Measurements from ENCODE around the gene RAG2. TPM values are rescaled to one million over a fixed set of nuclear protein-coding genes. Genes with fewer than 3 reads are reported as not detected.

Gene RAG2
- total and polyA plus RNA-seq, 10 of the 15 experiments (the other 5 are each of a cell fraction or from before 2014, with no cell fraction given), result not detected

- intact Hi-C loops (cut with micrococcal nuclease; ENCODE audit: unreplicated experiment) (no loop called here), in situ Hi-C loops (cut with MboI) (no loop called here)
- FAIRE-seq, result no peak
- ChIA-PET SMC1A (ENCODE audit: uncharacterized antibody, unreplicated experiment) (no interaction called here), POLR2A (no interaction called here), CTCF (interaction anchor here (0.6 to 0.7 kb wide), 3 partner anchors 71 to 147 kb away, joined by 3 read pairs; no protein-coding TSS in a partner anchor), RAD21 (ENCODE audit: unreplicated experiment) (no interaction called here)
- Histone ChIP-seq H4K20me1 (ENCODE audit: control insufficient read depth, insufficient read depth) (no peaks in the 10 kb centered on the region), H3K9me3 (replicated peaks; ENCODE audit: control insufficient read depth, insufficient read depth, low read length) (no peaks in the 10 kb centered on the region; the same call in 2 of the 3 replicates), H3K9ac (ENCODE audit: control insufficient read depth, insufficient read depth, low read length) (no peak overlapping the region), H2AFZ (ENCODE audit: control insufficient read depth, low read depth, low read length) (no peak overlapping the region), H3K4me3 (no peak overlapping the region), H3K27ac (ENCODE audit: control insufficient read depth, insufficient read depth) (no peak overlapping the region), H3K36me3 (ENCODE audit: control insufficient read depth in 2 of 2, insufficient read depth in 2 of 2, low read length in 1 of 2) (no peaks in the 10 kb centered on the region), H3K4me1 (ENCODE audit: control insufficient read depth, insufficient read depth, low read length) (no peaks in the 10 kb centered on the region), H3K79me2 (ENCODE audit: control insufficient read depth, insufficient read depth, low read length) (no peaks in the 10 kb centered on the region), H3K27me3 (replicated peaks in 1 of 2; ENCODE audit: control insufficient read depth in 2 of 2, insufficient read depth in 2 of 2, low read length in 1 of 2) (no peaks in the 10 kb centered on the region), H3K4me2 (ENCODE audit: control insufficient read depth, insufficient read depth) (no peak overlapping the region)
- ATAC-seq, result no peak
- no TSS peak for BruUV-seq (replicated peaks)
- no peak for DNase-seq (ENCODE audit: low read depth, low spot score)
- TF ChIP-seq ZZZ3 (IDR thresholded peaks at IDR 0.05; ENCODE audit: control insufficient read depth, insufficient read length, low read depth), result no peak
- no peak for TF ChIP-seq HSF1 (IDR thresholded peaks at IDR 0.05; ENCODE audit: low read depth, low read length)
- TF ChIP-seq IKZF1 (conservative IDR thresholded peaks at IDR 0.05), result no peak
- no peak for TF ChIP-seq HDAC2 (IDR thresholded peaks at IDR 0.05)
- TF ChIP-seq CHD1 (IDR thresholded peaks at IDR 0.05; ENCODE audit: low read depth, low read length), result no peak
- no peak for TF ChIP-seq PAX5 (IDR thresholded peaks at IDR 0.05; ENCODE audit: borderline replicate concordance, low read depth, low read length)
- no peak for TF ChIP-seq RAD51 (IDR thresholded peaks at IDR 0.05)
- no peak for TF ChIP-seq EP300 (IDR thresholded peaks at IDR 0.05; ENCODE audit: borderline replicate concordance in 1 of 2, control insufficient read depth in 1 of 2, low read depth in 2 of 2, low read length in 2 of 2)
- no peak for TF ChIP-seq MTA2 (IDR thresholded peaks at IDR 0.05; ENCODE audit: low read depth)
- TF ChIP-seq NFYB (IDR thresholded peaks at IDR 0.05; ENCODE audit: insufficient read depth, low read depth, low read length), result no peak
- no peak for TF ChIP-seq BCL3 (IDR thresholded peaks at IDR 0.05; ENCODE audit: borderline replicate concordance, insufficient read depth, low read depth, low read length, poor library complexity, severe bottlenecking)
- no peak for TF ChIP-seq KLF5 (IDR thresholded peaks at IDR 0.05; ENCODE audit: partially characterized antibody)
- no peak for TF ChIP-seq KAT2A (conservative IDR thresholded peaks at IDR 0.05; ENCODE audit: control insufficient read depth, low read depth, low read length)
- no peak for TF ChIP-seq ZNF274 (IDR thresholded peaks at IDR 0.05; ENCODE audit: insufficient read depth, insufficient read length)
- no peak for TF ChIP-seq SP1 (IDR thresholded peaks at IDR 0.05; ENCODE audit: low read depth, low read length)
- no peak for TF ChIP-seq RAD21 (IDR thresholded peaks at IDR 0.05; ENCODE audit: insufficient read depth, low read depth, low read length)
- no peak for TF ChIP-seq EED (IDR thresholded peaks at IDR 0.05; ENCODE audit: low read depth)
- 37% methylated on average over 4 of the region's 4 CpGs for WGBS (ENCODE audit: insufficient coverage, insufficient replicate concordance, low lambda C conversion rate, missing lambda C conversion rate)
These were observed 37.2 kb upstream of the RAG2 start for GRCh38 chr11:36635066-36635862.
